Fibroblast of skin of right quadriceps (primary cell): Measurements from ENCODE around the gene PTPRM.

Experiments
- DNase-seq: peaks from one replicate; pipeline ENCODE4 v3.0.0-alpha.2; 2013

Gene PTPRM

GRCh38 chr18:7600528-7601245 is 33.6 kb downstream of the PTPRM start:
- no peak for DNase-seq

GRCh38 chr18:7601246-7601615 is 34.1 kb downstream of the PTPRM start:
- peak; percentile 82 for DNase-seq

- no peak for DNase-seq
Measured at GRCh38 chr18:7601936-7602335, 34.8 kb downstream of the PTPRM start.

GRCh38 chr18:7603259-7604000 is 36.3 kb downstream of the PTPRM start:
- no peak for DNase-seq

GRCh38 chr18:7604361-7604760 is 37.2 kb downstream of the PTPRM start:
- no peak for DNase-seq

- DNase-seq = no peak
Measured at GRCh38 chr18:7605705-7606104, 38.6 kb downstream of the PTPRM start.

GRCh38 chr18:7607540-7608173 is 40.5 kb downstream of the PTPRM start:
- no peak for DNase-seq

GRCh38 chr18:7608174-7608550 is 41.0 kb downstream of the PTPRM start:
- peak; percentile 58 for DNase-seq

GRCh38 chr18:7608781-7609201 is 41.7 kb downstream of the PTPRM start:
- peak; percentile 68 for DNase-seq

GRCh38 chr18:7609617-7610016 is 42.5 kb downstream of the PTPRM start:
- DNase-seq = no peak

- DNase-seq = no peak
Measured at GRCh38 chr18:7614042-7614441, 46.9 kb downstream of the PTPRM start.

GRCh38 chr18:7615840-7616239 is 48.7 kb downstream of the PTPRM start:
- DNase-seq = no peak

GRCh38 chr18:7616661-7617060 is 49.5 kb downstream of the PTPRM start:
- peak; percentile 64 for DNase-seq

GRCh38 chr18:7617738-7618422 is 50.8 kb downstream of the PTPRM start:
- peak; percentile 99 for DNase-seq

- peak; percentile 46 for DNase-seq
Measured at GRCh38 chr18:7618891-7619442, 51.9 kb downstream of the PTPRM start.

- peak; percentile 35 for DNase-seq
Measured at GRCh38 chr18:7619676-7620075, 52.6 kb downstream of the PTPRM start.

GRCh38 chr18:7622721-7623120 is 55.6 kb downstream of the PTPRM start:
- no peak for DNase-seq

- no peak for DNase-seq
Measured at GRCh38 chr18:7623681-7624080, 56.6 kb downstream of the PTPRM start.

- DNase-seq = no peak
Measured at GRCh38 chr18:7624697-7625096, 57.6 kb downstream of the PTPRM start.

- no peak for DNase-seq
Measured at GRCh38 chr18:7626175-7626921, 59.2 kb downstream of the PTPRM start.

- peak; percentile 83 for DNase-seq
Measured at GRCh38 chr18:7626922-7627440, 59.9 kb downstream of the PTPRM start.

GRCh38 chr18:7629416-7629815 is 62.3 kb downstream of the PTPRM start:
- no peak for DNase-seq
